OCI-M1 (cell line): Measurements from ENCODE around the gene IL36A.

ENCODE experiments used
- DNase-seq: peaks from one replicate; lab custom pipeline; 2025; lab: John Stamatoyannopoulos, UW

The IL36A gene

GRCh38 chr2:113007250-113007649 lies 2.0 kb downstream of the IL36A start:
- DNase-seq, result no peak

- no peak for DNase-seq
Observed at GRCh38 chr2:113009622-113010021, 4.4 kb downstream of the IL36A start.

GRCh38 chr2:113010088-113010487 lies 4.8 kb downstream of the IL36A start:
- no peak for DNase-seq

GRCh38 chr2:113011108-113011507 lies 5.8 kb downstream of the IL36A start:
- peak; percentile 19 for DNase-seq

GRCh38 chr2:113012436-113013335 lies 7.4 kb downstream of the IL36A start:
- DNase-seq, result peak; percentile 88

GRCh38 chr2:113013336-113013661 lies 8.0 kb downstream of the IL36A start:
- DNase-seq, result no peak

GRCh38 chr2:113014067-113014466 lies 8.8 kb downstream of the IL36A start:
- DNase-seq, result no peak

- DNase-seq, result no peak
Observed at GRCh38 chr2:113015042-113015441, 9.8 kb downstream of the IL36A start.

- DNase-seq, result no peak
Observed at GRCh38 chr2:113015655-113016054, 10.4 kb downstream of the IL36A start.

GRCh38 chr2:113018509-113018908 lies 13.2 kb downstream of the IL36A start:
- no peak for DNase-seq

GRCh38 chr2:113021312-113021711 lies 16.1 kb downstream of the IL36A start:
- no peak for DNase-seq

GRCh38 chr2:113024764-113025163 lies 19.5 kb downstream of the IL36A start:
- DNase-seq, result no peak

GRCh38 chr2:113025737-113026136 lies 20.5 kb downstream of the IL36A start:
- no peak for DNase-seq

- no peak for DNase-seq
Observed at GRCh38 chr2:113027691-113028090, 22.4 kb downstream of the IL36A start.

GRCh38 chr2:113028112-113028511 lies 22.9 kb downstream of the IL36A start:
- no peak for DNase-seq

GRCh38 chr2:113032737-113033136 lies 27.5 kb downstream of the IL36A start:
- DNase-seq, result no peak

GRCh38 chr2:113034016-113034415 lies 28.8 kb downstream of the IL36A start:
- no peak for DNase-seq

- DNase-seq, result no peak
Observed at GRCh38 chr2:113036763-113037162, 31.5 kb downstream of the IL36A start.

GRCh38 chr2:113038291-113038690 lies 33.0 kb downstream of the IL36A start:
- no peak for DNase-seq

- no peak for DNase-seq
Observed at GRCh38 chr2:113039158-113039557, 33.9 kb downstream of the IL36A start.

GRCh38 chr2:113039719-113040118 lies 34.5 kb downstream of the IL36A start:
- no peak for DNase-seq

- DNase-seq, result no peak
Observed at GRCh38 chr2:113041871-113042270, 36.6 kb downstream of the IL36A start.

- no peak for DNase-seq
Observed at GRCh38 chr2:113046465-113046864, 41.2 kb downstream of the IL36A start.
